Measurements from ENCODE around the gene TXNDC15.
"Not testable (repeated sequence)": the region's sequence is repeated elsewhere in the genome, so short reads cannot be mapped to it uniquely, and the experiment has no call there.

Gene TXNDC15

DNA sequence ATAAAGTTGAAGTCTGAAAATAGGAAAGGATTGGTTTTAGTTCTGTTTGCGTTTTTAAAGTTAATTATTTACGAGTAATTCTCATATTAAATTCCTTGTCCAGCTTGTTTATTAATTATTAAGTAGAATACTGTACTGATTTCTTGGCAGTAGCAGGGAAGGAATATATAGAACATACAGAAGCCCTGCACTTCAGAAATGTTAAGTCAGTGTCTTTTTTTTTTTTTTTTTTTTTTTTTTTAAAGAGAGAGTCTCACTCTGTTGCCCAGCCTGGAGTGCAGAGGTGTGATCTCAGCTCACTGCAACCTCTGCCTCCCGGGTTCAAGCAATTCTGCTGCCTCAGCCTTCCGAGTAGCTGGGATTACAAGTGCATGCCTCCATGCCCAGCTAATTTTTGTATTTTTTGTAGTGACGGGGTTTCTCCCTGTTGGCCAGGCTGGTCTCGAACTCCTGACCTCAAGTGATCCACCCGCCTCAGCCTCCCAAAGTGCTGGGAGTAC, 24.7 kb upstream of the TXNDC15 start:
- not testable (repeated sequence) for H3K27ac Mint-ChIP-seq, H3K4me3 Mint-ChIP-seq, DNase-seq, H3K27me3 Mint-ChIP-seq, H3K9me3 Mint-ChIP-seq
- H3K36me3 Mint-ChIP-seq, result peaks cover 15% of the 10 kb centered on the region
- peaks cover 65% of the 10 kb centered on the region for H3K4me1 Mint-ChIP-seq
- CTCF ChIA-PET, result interaction anchor here (1.1 to 1.7 kb wide), 3 partner anchors 55 to 262 kb away, joined by 4 to 6 read pairs (median 4); partner anchors contain the start of genes CAMLG and PCBD2

DNA sequence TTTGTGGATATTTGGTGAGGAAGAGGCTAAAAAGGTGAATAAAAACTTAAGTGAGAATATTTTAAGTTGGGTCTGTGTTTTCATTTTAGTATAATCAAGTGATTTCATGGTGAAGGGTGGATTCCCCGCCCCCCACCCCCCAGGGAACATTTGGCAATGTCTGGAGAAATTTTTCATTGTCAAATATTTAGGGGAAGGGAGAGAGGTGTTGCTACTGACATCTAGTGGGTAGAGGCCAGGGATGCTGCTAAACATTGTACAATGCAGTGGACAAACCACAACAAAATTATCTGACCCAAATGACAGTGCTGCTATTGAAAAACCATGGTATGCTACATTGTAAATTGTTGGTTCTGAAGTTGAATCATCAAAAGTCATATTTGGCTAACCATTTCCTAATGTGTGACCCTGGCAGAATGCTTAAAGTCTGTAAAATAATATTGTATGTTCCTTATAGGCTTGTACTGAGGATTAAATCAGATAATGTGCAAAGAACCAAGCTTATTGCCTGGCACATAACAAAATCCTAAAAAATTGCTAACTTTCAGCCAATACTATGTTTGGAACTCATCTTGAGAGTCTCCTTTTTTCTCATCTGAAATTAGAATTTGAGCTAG, 22.8 kb upstream of the TXNDC15 start:
- CTCF ChIA-PET, result interaction anchor here (0.7 to 1.6 kb wide), 9 partner anchors 9 to 271 kb away, joined by 3 to 9 read pairs (median 3); partner anchors contain the start of gene PCBD2
- no peaks in the 10 kb centered on the region for H3K9me3 Mint-ChIP-seq
- peak overlapping the region; percentile 5 for H3K27ac Mint-ChIP-seq
- DNase-seq, result no peak
- H3K4me1 Mint-ChIP-seq, result peaks cover 61% of the 10 kb centered on the region
- no peak overlapping the region for H3K4me3 Mint-ChIP-seq
- H3K27me3 Mint-ChIP-seq, result no peaks in the 10 kb centered on the region
- peaks cover 25% of the 10 kb centered on the region for H3K36me3 Mint-ChIP-seq

DNA sequence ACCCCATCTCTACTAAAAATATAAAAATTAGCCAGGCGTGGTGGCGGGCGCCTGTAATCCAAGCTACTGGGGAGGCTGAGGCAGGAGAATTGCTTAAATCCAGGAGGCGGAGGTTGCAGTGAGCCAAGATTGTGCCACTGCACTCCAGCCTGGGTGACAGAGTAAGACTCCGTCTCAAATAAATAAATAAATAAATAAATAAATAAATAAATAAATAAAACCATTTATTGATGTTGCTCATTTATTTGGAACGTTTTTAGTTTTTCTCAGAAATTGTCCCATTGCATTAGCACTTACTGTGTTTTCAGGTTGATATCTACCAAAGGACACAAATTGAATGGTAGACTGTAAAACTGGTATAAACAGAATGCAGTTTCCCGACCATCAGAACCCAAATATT, 17.7 kb upstream of the TXNDC15 start:
- CTCF ChIA-PET, result interaction anchor here (1.0 kb wide), 1 partner anchor 9 kb away, joined by 3 read pairs; no protein-coding TSS in a partner anchor
- not testable (repeated sequence) for H3K4me3 Mint-ChIP-seq, DNase-seq, H3K9me3 Mint-ChIP-seq, H3K27ac Mint-ChIP-seq, H3K27me3 Mint-ChIP-seq
- Mint-ChIP-seq H3K36me3 (peaks cover 35% of the 10 kb centered on the region), H3K4me1 (peaks cover 19% of the 10 kb centered on the region)

DNA sequence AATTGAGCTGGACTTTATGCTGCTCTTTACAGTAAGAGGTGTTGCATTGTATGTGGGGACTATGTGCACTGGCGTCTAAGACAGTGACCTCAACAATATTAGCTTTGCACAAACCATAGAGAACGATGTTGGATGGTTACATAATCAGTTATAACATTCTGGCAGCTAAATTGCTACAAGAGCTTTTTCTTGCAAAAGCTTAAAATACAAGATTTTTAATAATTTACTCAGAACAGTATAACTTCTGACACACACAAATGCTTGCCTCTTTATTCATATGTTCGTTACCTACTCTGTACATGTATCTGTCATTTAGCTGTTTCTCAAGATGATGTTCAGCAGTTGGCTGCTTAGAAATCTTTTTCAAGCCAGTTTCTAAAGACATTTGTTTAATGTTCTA, 16.8 kb upstream of the TXNDC15 start:
- Mint-ChIP-seq H3K9me3 (no peaks in the 10 kb centered on the region), H3K27ac (no peak overlapping the region), H3K27me3 (no peaks in the 10 kb centered on the region), H3K36me3 (peaks cover 33% of the 10 kb centered on the region), H3K4me3 (no peak overlapping the region), H3K4me1 (peaks cover 15% of the 10 kb centered on the region)
- DNase-seq, result no peak
- CTCF ChIA-PET, result no interaction called here

DNA sequence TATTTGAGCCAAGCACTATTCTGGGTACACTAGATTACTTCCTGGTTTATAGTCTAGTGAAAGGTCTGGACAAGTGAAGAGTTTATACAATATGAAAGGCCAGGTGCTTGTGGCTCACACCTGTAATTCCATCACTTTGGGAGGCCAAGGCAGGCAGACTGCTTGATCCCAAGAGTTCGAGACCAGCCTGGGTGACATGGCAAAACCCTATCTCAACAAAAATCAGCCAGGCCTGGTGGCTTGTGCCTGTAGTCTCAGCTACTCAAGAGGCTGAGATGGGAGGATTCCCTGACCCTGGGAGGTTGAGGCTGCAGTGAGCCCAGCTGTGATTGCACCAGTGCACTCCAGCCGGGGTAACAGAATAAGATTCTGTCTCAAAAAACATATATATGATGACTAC, 9.5 kb upstream of the TXNDC15 start:
- H3K27me3 Mint-ChIP-seq, result no peaks in the 10 kb centered on the region
- no peak for DNase-seq
- H3K9me3 Mint-ChIP-seq, result no peaks in the 10 kb centered on the region
- H3K36me3 Mint-ChIP-seq, result peaks cover 14% of the 10 kb centered on the region
- no peak overlapping the region for H3K4me3 Mint-ChIP-seq
- CTCF ChIA-PET, result interaction anchor here (1.0 kb wide), 1 partner anchor 9 kb away, joined by 3 read pairs; no protein-coding TSS in a partner anchor
- H3K27ac Mint-ChIP-seq, result no peak overlapping the region
- H3K4me1 Mint-ChIP-seq, result no peaks in the 10 kb centered on the region

DNA sequence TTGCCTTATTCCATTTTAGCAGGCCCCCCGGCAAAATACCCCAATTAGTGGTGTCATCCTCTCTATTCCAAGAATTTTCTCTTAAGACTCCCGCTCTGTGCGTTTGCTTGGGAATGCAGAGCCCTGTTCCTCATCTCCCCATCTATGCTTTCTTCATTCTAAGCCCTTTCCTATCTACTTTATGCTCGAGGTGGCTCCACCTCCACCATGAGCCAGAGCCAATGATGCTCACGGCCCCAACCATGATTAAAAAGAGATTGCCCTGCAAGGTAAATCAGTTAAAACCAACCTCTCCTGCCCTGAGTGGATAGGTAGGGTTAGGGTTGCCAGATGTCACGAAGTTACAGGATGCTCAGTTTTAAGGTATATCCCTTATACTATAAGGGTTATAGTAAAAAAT, 677 bp upstream of the TXNDC15 start:
- Mint-ChIP-seq H3K27me3 (no peaks in the 10 kb centered on the region), H3K27ac (peak overlapping the region; percentile 96), H3K4me1 (peaks cover 42% of the 10 kb centered on the region), H3K4me3 (peak overlapping the region; percentile 98), H3K9me3 (no peaks in the 10 kb centered on the region), H3K36me3 (peaks cover 22% of the 10 kb centered on the region)
- CTCF ChIA-PET, result interaction anchor here (1.0 to 1.6 kb wide), 4 partner anchors 13 to 225 kb away, joined by 3 to 7 read pairs (median 4); partner anchors contain the start of genes PCBD2 and SEC24A
- peak; percentile 38 for DNase-seq

DNA sequence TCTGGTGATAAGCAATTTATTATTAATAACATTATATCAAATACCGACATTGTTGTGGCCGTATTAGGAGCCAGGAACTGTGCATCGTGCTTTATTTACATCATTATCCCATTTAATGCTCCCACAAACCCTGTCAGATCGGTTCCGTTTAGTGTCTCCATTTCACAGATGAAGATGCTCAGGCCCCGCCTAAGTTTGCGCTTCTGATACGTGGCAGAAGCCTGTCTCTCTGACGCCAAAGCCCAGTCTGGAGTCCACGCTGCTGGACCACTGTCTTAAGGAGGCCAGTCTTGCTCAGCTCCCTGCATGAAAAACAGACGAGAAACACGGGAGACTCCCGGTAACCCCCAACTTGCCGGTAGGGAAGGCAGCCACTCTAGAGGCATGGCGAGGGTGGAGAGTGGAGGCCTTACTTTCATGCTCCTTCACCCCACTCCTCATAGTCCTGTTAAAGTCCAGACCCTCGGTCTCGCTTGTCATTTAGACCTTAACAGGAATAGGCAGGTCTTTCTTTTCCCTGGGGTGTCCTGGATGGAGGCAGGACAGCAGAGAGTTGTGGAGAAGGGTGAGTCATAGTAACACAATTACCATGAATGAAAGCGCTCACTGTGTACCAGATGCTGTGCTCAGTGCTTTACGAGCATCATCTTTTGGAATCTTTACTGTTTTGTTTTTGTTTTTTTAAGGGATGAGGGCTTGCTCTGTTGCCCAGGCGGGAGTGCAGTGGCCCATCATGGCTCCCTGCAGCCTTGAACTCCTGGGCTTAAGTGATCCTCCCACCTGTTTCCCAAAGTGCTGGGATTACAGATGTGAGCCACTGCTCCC, 872 bp downstream of the TXNDC15 start:
- peak overlapping the region; percentile 96 for H3K27ac Mint-ChIP-seq
- DNase-seq, result peak; percentile 50

DNA sequence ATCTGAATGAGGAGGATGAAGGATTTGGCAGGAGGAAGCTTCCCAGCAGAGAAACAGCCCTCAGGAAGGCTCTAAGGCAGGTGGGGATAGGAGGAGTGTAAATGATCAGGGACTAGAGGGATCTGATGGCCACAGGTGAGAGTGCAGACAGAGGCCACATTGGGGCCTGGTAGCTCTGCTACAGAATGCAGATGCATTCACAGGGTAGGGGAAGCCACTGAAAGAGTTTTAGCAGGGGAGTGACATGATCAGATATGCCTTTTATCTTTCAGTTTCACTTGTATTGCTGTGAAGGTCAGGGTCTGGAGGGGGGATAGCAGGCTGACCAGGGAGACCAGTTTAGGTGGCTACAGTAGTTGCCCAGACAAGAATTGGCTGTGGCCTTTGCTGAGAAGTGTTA, 3.0 kb downstream of the TXNDC15 start:
- H3K27me3 Mint-ChIP-seq, result no peaks in the 10 kb centered on the region
- H3K27ac Mint-ChIP-seq, result peak overlapping the region; percentile 77
- no peak for DNase-seq
- CTCF ChIA-PET, result interaction anchor here (1.8 to 2.7 kb wide), 2 partner anchors 25 to 27 kb away, joined by 7 to 9 read pairs; partner anchors contain the start of gene PCBD2
- peaks cover 61% of the 10 kb centered on the region for H3K4me1 Mint-ChIP-seq
- H3K36me3 Mint-ChIP-seq, result peaks cover 37% of the 10 kb centered on the region
- H3K4me3 Mint-ChIP-seq, result peak overlapping the region; percentile 5
- no peaks in the 10 kb centered on the region for H3K9me3 Mint-ChIP-seq

More for the DNA sequence above, 872 bp downstream of the TXNDC15 start:
- Mint-ChIP-seq H3K9me3 (no peaks in the 10 kb centered on the region), H3K27me3 (no peaks in the 10 kb centered on the region), H3K36me3 (peaks cover 32% of the 10 kb centered on the region), H3K4me3 (peak overlapping the region; percentile 98), H3K4me1 (peaks cover 56% of the 10 kb centered on the region)
- CTCF ChIA-PET, result no interaction called here

DNA sequence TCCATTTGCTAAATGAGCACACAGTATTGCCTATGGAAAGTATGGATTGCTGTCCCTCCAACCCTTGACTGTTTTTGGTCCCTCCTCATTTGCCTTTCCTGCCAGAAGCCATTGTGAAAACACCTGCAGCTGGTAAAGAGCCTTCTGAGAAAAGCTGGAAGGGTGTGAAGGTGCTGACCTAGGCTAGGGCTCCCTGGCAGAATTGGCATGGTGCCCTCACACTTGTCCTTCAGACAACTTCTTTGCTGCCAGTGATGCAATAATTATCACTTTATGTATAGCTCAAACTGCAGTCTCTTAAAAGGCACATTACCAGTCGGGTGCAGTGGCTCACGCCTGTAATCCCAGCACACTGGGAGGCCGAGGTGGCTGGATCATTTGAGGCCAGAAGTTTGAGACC, 4.2 kb downstream of the TXNDC15 start:
- DNase-seq, result no peak
- Mint-ChIP-seq H3K36me3 (peaks cover 36% of the 10 kb centered on the region), H3K4me3 (no peak overlapping the region), H3K27me3 (no peaks in the 10 kb centered on the region), H3K4me1 (peaks cover 52% of the 10 kb centered on the region), H3K9me3 (no peaks in the 10 kb centered on the region), H3K27ac (no peak overlapping the region)
- CTCF ChIA-PET, result interaction anchor here (2.7 kb wide), 1 partner anchor 26 kb away, joined by 9 read pairs; no protein-coding TSS in a partner anchor

DNA sequence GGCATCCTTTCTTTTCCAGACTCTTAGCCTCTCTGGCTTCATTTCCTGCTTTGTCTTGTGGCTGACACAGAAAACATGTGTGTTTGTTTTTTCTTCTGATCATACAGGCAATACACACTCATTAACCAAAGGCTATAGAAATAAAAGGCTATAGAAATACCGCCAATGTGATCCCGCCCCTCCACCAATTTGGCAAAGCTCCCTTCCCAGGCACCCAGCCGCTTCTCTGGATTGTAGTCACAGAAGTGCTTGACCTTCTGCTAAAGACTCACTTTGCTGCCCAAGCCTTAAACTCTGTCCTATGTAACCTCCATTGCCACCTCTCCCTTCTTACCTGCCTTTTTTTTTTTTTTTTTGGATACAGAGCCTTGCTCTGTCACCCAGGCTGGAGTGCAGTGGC, 5.3 kb downstream of the TXNDC15 start:
- Mint-ChIP-seq H3K4me1 (peaks cover 49% of the 10 kb centered on the region), H3K27ac (peak overlapping the region; percentile 45), H3K9me3 (no peaks in the 10 kb centered on the region), H3K4me3 (no peak overlapping the region), H3K27me3 (no peaks in the 10 kb centered on the region), H3K36me3 (peaks cover 35% of the 10 kb centered on the region)
- no peak for DNase-seq
- CTCF ChIA-PET, result interaction anchor here (0.7 kb wide), 1 partner anchor 25 kb away, joined by 3 read pairs; the partner anchor contains the start of gene PCBD2

DNA sequence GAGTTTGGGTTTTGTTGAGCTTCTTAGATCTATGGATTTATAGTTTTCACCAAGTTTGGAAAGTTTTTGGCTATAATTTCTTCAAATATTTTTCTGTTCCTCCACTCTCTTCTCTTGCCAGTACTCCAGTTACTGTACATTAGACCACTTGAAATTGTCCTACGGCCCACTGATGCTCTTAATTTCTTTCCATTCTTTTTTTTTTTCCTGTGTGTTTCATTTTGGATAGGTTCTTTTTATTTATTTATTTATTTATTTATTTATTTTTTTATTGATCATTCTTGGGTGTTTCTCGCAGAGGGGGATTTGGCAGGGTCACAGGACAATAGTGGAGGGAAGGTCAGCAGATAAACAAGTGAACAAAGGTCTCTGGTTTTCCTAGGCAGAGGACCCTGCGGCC, 6.8 kb downstream of the TXNDC15 start:
- H3K4me3 Mint-ChIP-seq, H3K9me3 Mint-ChIP-seq, CTCF ChIA-PET, H3K27ac Mint-ChIP-seq, DNase-seq, H3K27me3 Mint-ChIP-seq: not testable (repeated sequence)
- peaks cover 32% of the 10 kb centered on the region for H3K36me3 Mint-ChIP-seq
- H3K4me1 Mint-ChIP-seq, result peaks cover 39% of the 10 kb centered on the region

DNA sequence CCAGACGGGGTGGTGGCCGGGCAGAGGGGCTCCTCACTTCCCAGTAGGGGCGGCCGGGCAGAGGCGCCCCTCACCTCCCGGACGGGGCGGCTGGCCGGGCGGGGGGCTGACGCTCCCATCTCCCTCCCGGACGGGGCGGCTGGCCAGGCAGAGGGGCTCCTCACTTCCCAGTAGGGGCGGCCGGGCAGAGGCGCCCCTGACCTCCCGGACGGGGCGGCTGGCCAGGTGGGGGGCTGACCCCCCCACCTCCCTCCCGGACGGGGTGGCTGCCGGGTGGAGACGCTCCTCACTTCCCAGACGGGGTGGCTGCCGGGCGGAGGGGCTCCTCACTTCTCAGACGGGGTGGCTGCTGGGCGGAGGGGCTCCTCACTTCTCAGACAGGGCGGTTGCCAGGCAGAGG, 7.5 kb downstream of the TXNDC15 start:
- H3K9me3 Mint-ChIP-seq, H3K27ac Mint-ChIP-seq, DNase-seq, CTCF ChIA-PET, H3K4me3 Mint-ChIP-seq, H3K27me3 Mint-ChIP-seq: not testable (repeated sequence)
- peaks cover 27% of the 10 kb centered on the region for H3K36me3 Mint-ChIP-seq
- peaks cover 32% of the 10 kb centered on the region for H3K4me1 Mint-ChIP-seq

DNA sequence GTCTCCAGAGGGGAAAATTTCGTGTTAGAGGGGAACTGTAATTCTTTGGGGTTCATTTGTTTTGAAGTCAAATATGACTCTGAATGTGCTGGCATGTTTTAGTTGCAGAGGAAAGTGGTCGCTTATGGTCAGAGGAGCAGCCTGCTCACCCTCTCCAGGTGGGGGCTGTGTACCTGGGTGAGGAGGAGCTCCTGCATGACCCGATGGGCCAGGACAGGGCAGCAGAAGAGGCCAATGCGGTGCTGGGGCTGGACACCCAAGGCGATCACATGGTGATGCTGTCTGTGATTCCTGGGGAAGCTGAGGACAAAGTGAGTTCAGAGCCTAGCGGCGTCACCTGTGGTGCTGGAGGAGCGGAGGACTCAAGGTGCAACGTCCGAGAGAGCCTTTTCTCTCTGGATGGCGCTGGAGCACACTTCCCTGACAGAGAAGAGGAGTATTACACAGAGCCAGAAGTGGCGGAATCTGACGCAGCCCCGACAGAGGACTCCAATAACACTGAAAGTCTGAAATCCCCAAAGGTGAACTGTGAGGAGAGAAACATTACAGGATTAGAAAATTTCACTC, 13.5 kb downstream of the TXNDC15 start:
- no peak overlapping the region for H3K4me3 Mint-ChIP-seq
- CTCF ChIA-PET, result no interaction called here
- H3K4me1 Mint-ChIP-seq, result no peaks in the 10 kb centered on the region
- H3K27ac Mint-ChIP-seq, result peak overlapping the region; percentile 58
- no peaks in the 10 kb centered on the region for H3K27me3 Mint-ChIP-seq
- H3K36me3 Mint-ChIP-seq, result peaks cover 34% of the 10 kb centered on the region
- no peak for DNase-seq
- H3K9me3 Mint-ChIP-seq, result no peaks in the 10 kb centered on the region

DNA sequence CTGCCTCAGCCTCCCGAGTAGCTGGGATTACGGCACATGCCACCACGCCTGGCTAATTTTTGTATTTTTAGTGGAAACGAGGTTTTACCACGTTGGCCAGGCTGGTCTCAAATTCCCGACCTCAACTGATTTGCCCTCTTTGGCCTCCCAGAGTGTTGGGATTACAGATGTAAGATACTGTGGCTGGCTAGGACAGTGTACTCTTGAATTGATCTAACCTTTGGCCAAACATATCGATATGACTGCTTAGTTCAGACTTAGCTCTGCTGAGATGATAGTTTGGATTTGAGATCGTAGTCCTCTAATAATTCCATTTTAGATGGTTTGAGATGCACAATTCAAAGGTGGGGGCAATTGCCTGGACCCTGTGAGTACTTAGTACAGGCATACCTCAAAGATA, 15.2 kb downstream of the TXNDC15 start:
- Mint-ChIP-seq H3K4me1 (no peaks in the 10 kb centered on the region), H3K27ac (no peak overlapping the region), H3K36me3 (peaks cover 40% of the 10 kb centered on the region), H3K9me3 (no peaks in the 10 kb centered on the region), H3K4me3 (no peak overlapping the region), H3K27me3 (no peaks in the 10 kb centered on the region)
- CTCF ChIA-PET, result no interaction called here
- no peak for DNase-seq

Measured in activated naive CD4-positive, alpha-beta T cell treated with anti-CD3 and anti-CD28 coated beads, Interleukin-2, amount 10 ng/mL, durations not matched to agents 7 days and 5 days (primary cell).